Measurements from ENCODE around the gene LLGL2.
A peak's percentile ranks its signal among the peaks of the same experiment; 100 is the strongest.
"Not testable (repeated sequence)": the region's sequence is repeated elsewhere in the genome, so short reads cannot be mapped to it uniquely, and the experiment has no call there.

The LLGL2 gene

GRCh38 chr17:75572713-75573539 is 47.4 kb downstream of the LLGL2 start:
- DNase-seq = no peak

GRCh38 chr17:75573540-75573957 is 48.1 kb downstream of the LLGL2 start:
- DNase-seq = no peak

- DNase-seq = no peak
These were observed 48.5 kb downstream of the LLGL2 start for GRCh38 chr17:75573994-75574393.

GRCh38 chr17:75574404-75575036 is 49.0 kb downstream of the LLGL2 start:
- DNase-seq = no peak

GRCh38 chr17:75575197-75575596 is 49.7 kb downstream of the LLGL2 start:
- DNase-seq = no peak

GRCh38 chr17:75575728-75576127 is 50.2 kb downstream of the LLGL2 start:
- DNase-seq = no peak

DNA sequence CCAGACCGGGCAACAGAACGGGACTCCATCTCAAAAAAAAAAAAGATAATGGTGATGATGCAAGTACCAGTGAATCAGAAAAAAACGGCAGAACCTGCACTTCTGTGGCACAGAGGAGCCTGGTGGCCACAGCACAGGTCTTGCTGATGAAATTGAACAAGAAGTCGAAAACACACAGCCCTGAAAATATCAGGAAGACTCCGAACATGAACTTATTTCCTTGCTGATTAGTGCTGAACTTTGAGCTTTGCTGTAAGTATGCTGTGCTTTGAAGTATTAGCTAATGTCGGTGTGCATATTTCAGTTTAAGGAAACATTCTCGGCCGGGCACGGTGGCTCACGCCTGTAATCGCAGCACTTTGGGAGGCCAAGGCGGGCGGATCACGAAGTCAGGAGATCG is 51.2 kb downstream of the LLGL2 start:
- DNase-seq = no peak

- DNase-seq = not testable (repeated sequence)
These were observed 55.7 kb downstream of the LLGL2 start for GRCh38 chr17:75581121-75581725.

DNA sequence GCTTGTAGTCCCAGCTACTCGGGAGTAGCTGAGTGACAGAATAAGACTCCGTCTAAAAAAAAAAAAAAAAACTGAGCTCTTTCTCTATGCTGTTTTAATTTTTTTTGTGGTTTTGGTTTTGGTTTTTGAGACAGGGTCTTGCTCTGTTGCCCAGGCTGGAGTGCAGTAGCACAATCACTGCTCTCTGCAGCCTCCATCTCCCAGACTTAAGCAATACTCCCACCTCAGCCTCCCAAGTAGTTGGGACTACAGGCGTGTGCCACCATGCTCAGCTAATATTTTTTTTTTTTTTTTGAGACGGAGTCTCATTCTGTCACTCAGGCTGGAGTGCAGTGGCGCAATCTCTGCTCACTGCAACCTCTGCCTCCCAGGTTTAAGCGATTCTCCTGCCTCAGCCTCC is 57.7 kb downstream of the LLGL2 start:
- DNase-seq = not testable (repeated sequence)

DNA sequence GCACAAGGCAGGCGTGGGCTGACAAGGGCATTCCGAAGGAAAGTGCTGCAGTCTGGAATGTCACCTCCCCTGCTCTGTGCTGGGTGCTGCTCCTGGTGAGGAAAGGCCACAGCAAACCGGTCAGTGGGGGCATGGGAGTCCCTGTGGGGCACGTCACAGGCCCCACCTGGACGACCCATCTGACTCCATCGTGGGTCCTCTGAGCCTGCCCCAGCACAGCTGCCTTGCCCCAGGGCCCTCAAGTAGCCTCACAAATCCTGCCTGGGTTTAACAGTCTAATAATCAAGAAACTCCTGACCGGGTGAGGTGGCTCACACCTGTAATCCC is 59.3 kb downstream of the LLGL2 start:
- no peak for DNase-seq

GRCh38 chr17:75587675-75588595 is 62.4 kb downstream of the LLGL2 start, which contains the start of gene MYO15B:
Gene MYO15B, plus strand, starts transcription at chr17:75587800. Its CDS starts 258 bp downstream, at chr17:75588058.
- DNase-seq = peak; percentile 46

GRCh38 chr17:75588596-75589011 is 63.1 kb downstream of the LLGL2 start:
- peak; percentile 10 for DNase-seq

DNA sequence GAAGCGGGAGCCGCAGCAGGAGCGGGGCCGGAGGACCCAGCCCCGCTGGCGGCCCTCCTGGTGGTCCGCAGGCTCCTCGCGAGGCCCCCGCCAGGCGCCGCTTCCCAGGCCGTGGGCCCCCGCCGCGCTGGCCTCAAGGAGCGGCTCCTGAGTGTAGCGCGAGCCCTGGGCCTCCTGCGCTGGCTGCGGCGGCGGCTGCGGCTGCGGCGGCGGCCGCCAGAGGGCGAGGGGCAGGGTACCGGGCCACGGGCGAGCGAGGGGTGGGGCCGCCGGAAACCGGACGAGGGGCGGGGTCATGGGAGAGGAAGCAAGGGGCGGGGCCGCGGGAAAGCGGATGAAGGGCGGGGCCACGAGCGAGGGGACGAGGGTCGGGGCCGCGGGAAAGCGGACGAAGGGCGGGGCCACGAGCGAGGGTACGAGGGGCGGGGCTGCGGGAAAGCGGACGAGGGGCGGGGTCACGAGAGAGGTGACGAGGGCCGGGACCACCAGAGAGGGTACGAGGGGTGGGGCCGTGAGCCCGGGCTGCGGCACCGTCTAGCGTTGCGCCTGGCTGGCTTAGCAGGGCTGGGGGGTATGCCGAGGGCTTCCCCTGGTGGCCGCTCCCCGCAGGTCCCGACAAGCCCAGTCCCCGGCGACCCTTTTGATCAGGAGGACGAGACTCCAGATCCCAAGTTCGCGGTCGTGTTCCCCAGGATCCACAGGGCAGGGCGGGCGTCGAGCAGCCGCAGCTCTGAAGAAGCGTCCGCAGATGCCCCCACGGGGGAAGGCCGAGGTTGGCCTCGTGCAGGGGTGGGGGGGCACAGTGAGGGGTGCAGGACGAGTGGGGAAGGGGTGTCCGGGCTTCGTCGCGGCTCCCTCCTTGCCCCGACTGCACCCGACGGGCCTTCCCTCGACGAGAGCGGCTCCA is 63.8 kb downstream of the LLGL2 start:
- peak; percentile 86 for DNase-seq

DNA sequence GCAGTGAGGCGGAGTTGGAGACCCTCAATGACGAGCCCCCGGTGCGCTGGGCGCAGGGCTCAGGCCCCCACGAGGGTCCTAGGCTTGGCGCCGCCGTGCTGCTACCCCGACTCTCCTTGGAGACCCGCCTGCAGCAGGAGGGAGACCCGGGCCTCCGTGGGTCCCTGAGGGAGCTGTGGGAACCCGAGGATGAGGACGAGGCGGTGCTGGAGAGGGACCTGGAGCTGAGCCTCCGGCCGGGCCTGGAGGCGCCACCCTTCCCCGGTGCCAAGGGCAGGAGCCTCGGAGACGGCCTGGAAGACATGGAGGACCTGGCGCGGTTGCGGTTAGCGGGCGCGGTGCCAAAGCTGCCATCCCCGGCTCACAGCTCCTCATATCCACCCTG is 64.4 kb downstream of the LLGL2 start:
- no peak for DNase-seq

- DNase-seq = no peak
These were observed 64.8 kb downstream of the LLGL2 start for GRCh38 chr17:75590314-75590761.

DNA sequence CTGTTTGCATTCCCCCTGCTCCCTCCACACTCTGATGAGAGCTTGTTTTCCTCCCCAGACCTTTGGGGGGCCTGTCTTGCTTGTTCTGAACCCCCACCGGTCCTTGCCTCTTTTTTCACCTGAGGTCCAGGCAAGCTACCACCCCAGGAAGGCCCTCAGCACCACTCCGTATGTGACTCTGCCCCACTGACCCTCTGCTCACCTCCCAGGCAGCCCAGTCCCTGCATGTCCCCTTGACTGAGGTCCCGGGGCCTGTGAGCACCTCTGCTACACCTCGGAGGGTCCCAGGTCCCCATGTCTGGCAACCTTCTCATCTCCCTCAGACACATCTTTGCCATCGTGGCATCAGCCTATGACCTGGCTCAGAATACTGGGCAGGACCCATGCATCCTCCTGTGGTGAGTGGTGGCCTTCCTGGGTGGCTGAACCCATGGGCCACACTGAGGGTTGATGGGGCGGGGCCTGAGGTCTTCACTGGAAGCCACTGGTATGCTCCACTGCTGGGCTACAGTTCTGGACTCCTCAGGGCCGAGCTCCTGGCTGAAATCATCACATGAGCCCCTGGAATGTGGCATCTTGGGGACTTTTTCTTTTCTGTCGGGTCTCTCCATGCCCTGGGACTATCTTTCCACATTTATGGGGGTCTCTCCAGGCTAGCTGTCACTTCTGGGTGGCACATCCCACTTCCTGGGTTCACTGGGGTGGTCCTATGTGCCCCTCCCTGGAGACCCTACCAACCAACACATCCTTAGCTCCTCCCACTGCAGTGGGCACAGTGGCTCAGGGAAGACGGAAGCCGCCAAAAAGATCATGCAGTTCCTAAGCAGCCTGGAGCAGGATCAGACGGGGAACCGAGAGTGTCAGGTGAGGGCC is 65.6 kb downstream of the LLGL2 start:
- DNase-seq = no peak

GRCh38 chr17:75591722-75592302 is 66.3 kb downstream of the LLGL2 start:
- DNase-seq = no peak

DNA sequence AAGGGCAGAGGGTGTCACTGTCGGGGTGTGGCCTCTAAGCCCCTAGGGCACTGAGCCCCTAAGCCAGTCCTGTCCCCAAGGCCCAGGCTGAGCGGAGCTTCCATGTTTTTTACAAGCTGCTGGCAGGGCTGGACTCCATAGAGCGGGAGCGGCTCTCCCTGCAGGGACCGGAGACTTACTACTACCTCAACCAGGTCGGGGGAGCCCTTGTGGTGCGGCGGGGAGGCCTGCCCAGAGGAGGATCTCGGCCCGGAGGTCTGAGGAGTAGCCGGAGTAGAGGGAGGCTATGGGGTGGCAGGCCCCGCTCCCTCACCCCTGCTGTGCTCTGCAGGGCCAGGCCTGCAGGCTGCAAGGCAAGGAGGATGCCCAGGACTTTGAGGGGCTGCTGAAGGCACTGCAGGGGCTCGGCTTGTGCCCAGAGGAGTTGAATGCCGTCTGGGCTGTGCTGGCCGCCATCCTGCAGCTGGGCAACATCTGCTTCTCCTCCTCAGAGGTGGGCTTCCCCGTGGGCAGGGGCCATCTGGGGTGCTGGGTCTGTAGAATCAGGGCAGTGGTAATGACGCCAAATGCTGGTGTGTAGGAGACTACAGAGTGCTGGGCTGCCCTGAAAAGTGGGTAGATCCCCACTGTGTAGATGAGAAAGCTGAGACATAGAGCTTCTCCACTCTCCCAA is 67.0 kb downstream of the LLGL2 start:
- DNase-seq = no peak

- DNase-seq = not testable (repeated sequence)
These were observed 67.9 kb downstream of the LLGL2 start for GRCh38 chr17:75593430-75593829.
